Fibroblast of villous mesenchyme (primary cell): ENCODE measurements around the gene CD300LF. TPM values are rescaled to one million over a fixed set of nuclear protein-coding genes. Genes with fewer than 3 reads are reported as not detected.

Source experiments
- DNase-seq: peaks from one replicate; pipeline ENCODE4 v3.0.0-alpha.2; 2010; ENCODE audit warnings: low read depth
- H3K4me3 ChIP-seq: 2 replicates; pipeline ENCODE4 v1.5.1; 2011; ENCODE audit warnings: low read depth, mild to moderate bottlenecking, low read length
- total RNA-seq: library from RNA; depleted of rRNA; stranded (reverse); fragments of >200 nt; gene quantifications from 2 replicates; pipeline ENCODE4 v1.2.3, GENCODE V29; 2012
- TF ChIP-seq, protein P1 (sequence below): IDR thresholded peaks from 2 replicates; pipeline ENCODE4 v1.5.1; 2012; ENCODE audit warnings: low read depth, mild to moderate bottlenecking, low read length; ENCODE audit not compliant: insufficient read depth

Gene CD300LF
- total RNA-seq, 1 donor = not detected

DNA sequence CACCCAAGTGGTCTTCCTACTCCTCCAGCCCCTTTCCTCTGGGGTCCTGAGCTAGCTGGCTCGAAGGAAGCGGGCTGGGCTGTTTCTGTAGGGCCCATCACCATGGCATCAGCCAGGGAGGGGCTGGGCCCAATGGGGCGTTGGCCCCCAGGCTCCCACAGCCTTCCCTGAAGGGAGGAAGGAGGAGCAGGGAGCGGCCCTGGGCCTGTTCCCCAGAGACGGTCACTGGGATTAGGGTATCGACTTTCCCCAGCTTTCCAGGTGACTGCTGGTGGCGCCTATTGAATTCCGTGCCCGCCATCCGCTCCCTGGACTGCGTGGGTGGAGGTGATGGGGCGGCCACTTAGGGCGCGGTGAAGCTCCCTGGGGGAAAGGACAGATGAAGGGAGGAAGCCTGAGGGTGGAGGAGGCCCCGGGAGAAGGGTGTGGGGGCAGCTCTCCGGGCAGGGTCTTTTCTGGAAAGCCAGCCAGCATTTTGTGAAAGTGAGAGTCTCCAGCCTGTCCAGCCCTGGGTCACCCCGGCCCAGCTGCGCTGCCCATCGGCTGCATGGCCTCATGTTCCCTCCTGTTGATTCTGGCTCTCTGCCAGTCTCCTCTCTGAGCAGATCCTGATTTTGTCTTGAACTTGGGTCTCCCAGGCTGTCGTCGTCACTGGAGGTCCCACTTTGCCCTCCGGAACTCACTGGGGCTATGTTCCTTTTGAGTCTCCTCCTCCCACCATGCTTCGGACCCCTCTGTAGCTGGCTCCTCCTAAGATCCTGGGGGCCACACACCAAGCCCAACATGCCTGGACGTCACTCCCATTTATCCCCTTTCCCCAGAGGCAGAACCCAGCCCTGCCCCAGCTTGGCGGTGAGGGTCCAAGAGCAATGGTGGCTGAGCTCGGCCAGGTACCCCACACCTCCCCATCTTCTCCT, 45.5 kb upstream of the CD300LF start:
- no peak for DNase-seq
- TF ChIP-seq, protein P1, sequence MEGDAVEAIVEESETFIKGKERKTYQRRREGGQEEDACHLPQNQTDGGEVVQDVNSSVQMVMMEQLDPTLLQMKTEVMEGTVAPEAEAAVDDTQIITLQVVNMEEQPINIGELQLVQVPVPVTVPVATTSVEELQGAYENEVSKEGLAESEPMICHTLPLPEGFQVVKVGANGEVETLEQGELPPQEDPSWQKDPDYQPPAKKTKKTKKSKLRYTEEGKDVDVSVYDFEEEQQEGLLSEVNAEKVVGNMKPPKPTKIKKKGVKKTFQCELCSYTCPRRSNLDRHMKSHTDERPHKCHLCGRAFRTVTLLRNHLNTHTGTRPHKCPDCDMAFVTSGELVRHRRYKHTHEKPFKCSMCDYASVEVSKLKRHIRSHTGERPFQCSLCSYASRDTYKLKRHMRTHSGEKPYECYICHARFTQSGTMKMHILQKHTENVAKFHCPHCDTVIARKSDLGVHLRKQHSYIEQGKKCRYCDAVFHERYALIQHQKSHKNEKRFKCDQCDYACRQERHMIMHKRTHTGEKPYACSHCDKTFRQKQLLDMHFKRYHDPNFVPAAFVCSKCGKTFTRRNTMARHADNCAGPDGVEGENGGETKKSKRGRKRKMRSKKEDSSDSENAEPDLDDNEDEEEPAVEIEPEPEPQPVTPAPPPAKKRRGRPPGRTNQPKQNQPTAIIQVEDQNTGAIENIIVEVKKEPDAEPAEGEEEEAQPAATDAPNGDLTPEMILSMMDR = no peak
- H3K4me3 ChIP-seq = peak overlapping the region; percentile 9

DNA sequence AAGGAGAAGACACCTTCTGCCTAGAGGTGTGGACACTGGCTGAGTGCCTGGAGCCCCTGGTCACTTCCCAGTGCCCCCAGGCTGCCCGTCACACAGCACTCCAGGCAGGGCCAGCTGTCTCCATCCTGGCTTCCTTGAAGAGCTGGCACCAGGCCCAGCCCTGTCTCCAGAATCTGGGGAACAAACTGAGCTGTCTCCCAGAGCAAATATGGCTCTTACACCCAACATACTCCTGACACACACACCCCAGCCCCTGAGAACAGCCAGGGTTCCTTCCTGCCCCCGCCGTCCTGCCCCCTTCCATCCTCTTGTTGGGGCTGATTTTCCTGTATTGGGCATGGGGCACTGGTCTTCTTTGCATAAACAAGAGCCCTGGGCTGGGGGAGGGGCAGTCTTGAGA, 44.8 kb upstream of the CD300LF start:
- DNase-seq = no peak
- TF ChIP-seq, protein P1 = no peak
- H3K4me3 ChIP-seq = no peak overlapping the region

DNA sequence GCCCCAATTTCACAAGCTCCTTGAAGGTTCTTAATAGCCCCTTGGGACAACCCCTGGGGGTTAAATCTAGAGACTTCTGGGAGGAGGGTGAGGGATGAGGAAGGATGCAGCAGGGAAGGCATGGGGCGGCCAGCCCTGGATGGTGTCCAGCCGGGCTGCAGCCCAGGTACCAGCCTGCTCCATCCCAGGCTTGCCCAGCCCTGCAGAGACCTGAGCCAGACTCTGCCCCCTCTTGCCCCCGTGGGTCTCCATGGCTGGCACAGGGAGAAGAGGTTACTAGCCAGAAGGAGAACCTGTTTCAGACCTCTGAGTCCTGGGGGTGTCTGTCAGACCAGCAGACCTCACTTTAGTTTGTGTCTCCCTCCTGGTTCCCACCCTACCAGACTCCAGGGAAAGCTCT, 44.2 kb upstream of the CD300LF start:
- TF ChIP-seq, protein P1 = no peak
- H3K4me3 ChIP-seq = no peak overlapping the region
- no peak for DNase-seq

GRCh38 chr17:74755533-74755932, 42.8 kb upstream of the CD300LF start:
- TF ChIP-seq, protein P1 = no peak
- H3K4me3 ChIP-seq = no peak overlapping the region
- no peak for DNase-seq

GRCh38 chr17:74754832-74755231, 42.1 kb upstream of the CD300LF start:
- no peak overlapping the region for H3K4me3 ChIP-seq
- TF ChIP-seq, protein P1 = no peak
- DNase-seq = no peak

GRCh38 chr17:74752822-74753401, 40.2 kb upstream of the CD300LF start:
- TF ChIP-seq, protein P1 = no peak
- H3K4me3 ChIP-seq = no peak overlapping the region
- DNase-seq = no peak
